Measurements from ENCODE around the gene PLXNC1.

PLXNC1 gene

DNA sequence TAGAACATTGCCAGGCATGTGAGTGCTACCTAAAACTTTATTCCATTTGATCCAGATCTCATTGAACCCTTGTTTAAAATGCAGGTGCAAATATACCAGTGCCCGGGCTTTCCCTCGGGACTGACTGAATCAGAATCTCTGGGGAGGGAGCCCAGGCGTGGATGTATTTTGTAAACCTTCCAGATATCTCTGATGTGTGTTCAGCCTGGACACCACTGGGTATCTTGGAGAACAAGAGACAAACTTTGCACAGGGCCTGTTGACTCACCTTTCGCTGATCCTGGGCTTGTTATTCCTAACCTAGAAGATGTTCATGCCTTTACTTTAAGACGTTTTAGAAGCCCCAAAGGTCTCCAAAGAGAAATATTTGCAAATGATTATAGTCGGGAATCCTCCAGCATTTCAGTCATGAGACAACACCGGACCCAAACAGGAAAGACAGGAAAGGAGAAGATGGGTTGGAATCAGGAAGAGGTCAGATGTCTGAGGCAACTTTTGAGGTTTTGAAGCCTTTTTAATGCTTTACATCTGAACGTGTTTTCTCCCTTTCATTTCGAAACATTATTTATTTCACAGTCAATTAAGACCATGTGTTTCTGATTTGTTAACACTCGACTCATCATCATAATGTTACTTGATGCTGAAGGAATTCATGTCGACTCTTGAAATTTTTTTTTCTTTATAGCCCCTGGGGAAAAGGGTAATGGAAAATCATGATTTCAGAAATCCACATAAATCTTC is 118.6 kb downstream of the PLXNC1 start:
- DNase-seq (ENCODE audit: low read depth): no peak

DNA sequence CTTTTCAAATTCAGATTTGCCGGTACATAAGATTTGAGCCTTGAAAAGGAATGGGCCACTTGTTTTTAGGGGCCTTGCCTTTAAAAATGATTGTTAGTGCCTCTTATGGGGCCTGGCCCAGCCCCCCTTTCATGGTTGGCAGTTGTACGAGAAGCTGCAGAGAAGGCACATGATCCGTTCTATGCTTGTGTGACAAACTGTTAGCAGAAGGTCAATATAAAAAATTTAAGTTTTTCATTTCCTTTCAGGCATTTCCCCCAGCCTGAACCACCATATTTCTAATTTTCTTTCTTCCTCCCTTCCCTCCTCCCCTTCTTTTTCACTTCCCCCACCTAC is 119.1 kb downstream of the PLXNC1 start:
- no peak for DNase-seq (ENCODE audit: low read depth)

DNA sequence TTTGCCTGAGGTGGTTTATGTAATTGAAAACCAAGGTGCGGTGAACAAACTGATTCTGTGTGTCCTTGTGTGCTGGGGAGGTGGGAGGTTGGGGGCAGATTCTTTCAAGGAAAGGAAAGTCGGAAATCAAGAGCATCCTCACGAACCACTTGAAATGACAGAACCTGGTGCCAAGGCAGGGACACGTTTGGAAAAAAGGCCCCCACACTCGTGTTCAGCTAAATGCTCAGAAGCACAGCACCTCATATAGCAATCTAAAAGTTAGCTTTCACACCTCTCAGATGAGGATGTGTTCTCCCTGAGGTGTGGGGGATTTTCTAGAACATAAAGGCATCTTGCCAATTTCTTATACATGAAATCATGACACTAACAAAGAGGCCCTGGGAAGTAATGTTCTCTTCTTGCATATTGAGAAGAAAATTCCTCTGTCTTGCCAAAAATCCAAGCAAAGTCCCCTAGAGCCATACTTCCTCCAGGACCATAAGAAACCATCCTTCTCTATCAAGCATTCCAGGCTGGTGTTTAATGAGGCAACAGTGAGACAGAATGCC is 119.6 kb downstream of the PLXNC1 start:
- DNase-seq (ENCODE audit: low read depth): no peak

DNA sequence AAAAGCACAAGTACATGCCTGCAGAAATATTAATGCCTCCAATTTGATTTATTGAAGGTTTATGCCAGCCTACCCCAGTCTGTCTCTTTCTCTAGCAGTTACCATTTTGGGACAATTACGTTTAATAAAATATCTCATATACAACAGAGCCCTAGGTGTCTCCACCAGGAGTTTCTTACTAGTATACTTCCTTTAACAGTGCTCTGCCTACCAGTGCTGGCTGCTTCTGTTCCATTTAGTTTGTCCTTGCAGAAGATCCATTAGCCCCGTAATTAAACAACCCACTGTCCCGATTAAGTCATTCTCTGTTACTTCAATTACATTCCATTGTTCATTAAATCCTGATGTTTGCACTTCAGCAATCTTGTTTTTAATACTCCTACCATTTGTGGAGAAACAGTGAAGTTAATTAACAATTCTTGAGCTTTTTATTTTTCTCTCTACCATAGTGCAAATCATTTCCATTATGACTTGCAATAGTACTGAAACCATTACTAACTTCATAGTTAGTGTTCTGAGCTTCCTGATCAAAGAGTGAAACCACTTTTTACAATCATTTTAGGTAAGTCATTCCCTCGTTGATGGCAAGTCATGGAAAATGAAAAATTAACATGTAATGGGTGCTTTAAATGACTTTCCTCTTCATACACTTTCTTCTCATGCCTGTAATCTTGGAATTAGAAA is 121.1 kb downstream of the PLXNC1 start:
- no peak for DNase-seq (ENCODE audit: low read depth)

DNA sequence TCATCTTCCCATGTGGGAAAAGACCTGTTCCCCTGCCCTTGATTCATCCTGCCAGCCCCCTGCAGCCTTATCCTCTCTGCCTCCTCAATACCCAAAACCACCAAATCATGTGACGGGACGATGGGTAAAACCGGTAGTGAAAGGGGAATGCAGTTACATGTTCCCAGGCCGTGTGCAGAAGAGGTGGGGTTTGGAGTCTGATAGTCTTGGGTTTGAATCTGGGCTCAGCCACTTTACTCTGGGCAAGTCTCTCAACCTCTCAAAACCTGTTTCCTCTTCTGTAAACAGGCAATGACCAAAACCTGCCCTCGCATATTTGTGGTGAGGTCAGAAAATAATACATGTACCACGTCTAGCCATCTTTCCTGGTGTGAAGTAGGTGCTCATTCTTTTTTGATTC is 123.0 kb downstream of the PLXNC1 start:
- no peak for DNase-seq (ENCODE audit: low read depth)

DNA sequence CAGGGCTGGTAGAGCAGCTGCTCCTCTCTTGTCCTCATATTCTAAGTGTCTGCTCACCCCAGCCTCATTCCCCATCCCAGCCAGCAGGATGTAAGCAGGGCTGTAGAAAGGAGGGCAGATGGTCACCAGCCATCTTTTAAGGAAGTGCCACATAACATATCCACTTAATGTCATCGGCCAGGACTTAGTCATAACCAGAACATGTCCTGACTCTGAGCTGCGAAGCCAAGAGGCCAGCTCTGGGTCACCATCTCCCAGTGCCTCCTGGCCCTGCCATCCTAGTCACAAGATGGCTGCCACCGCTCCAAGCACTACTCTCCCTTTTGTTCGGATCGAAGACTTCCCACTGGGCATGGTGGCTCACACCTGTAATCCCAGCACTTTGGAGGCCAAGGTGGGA is 123.9 kb downstream of the PLXNC1 start:
- DNase-seq (ENCODE audit: low read depth): no peak

DNA sequence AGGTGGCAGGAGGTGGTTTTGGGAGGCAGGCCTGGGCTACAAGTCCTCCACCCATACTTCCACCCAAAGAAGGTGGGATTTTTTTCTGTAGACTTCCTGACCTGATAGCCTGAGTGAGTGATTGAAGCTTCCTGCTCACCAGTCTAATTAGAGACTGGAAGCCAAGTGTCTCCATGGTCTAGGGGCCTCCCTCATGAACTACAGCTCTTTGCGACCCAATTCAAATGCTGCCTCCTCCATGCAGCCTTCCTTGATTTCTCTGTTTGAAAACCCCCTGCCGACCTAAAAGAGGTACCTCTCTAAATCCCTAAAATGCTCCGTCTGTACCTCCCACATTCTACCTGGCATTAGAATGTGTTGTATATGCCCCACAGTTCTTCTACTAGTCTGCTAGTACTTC is 124.9 kb downstream of the PLXNC1 start:
- no peak for DNase-seq (ENCODE audit: low read depth)

DNA sequence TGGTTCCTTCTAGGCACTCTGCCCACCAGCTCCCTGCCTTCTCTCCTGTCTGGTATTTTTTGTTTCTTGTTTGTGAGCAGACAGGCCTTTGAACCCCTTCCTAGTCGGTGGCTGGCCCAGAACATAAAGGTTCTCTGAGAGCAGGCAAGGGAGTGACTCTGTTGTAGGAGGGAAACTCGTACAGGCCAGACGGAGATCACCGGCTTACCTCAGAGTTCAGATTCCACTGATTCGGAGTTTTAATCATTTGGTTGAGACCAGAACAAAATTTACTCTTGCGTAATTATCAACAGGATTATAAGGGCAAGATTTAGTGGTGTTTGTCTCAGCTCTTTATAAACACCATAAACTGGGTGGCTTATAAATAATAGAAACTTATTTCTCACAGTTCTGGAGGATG is 128.3 kb downstream of the PLXNC1 start:
- DNase-seq (ENCODE audit: low read depth): no peak

DNA sequence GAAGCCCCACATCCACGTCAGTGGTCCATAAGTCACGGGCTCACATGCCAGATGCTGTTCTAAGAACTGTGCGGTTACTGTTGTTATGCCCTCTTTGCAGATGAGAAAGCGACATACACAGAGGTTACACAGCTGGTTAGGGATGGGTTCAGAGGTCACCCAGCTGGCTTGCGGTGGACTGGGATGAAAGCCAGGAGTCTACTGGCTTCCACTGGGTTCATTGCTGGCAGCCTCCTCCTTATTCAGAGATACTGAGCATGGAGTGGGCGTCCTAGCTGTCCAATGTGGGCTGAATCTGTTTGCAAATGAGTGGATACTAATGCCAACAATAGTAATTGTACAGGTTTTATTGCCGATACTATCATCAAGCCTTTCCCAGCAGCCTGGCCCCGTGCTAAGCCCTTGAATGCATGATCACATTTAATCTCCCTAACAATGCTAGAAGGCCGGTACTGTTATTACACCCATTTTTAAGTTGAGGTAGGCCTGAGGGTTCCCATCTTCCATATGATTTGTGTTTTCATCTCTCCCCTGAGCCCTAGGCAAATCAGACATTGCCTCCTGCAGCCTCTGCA is 129.1 kb downstream of the PLXNC1 start:
- no peak for DNase-seq (ENCODE audit: low read depth)

DNA sequence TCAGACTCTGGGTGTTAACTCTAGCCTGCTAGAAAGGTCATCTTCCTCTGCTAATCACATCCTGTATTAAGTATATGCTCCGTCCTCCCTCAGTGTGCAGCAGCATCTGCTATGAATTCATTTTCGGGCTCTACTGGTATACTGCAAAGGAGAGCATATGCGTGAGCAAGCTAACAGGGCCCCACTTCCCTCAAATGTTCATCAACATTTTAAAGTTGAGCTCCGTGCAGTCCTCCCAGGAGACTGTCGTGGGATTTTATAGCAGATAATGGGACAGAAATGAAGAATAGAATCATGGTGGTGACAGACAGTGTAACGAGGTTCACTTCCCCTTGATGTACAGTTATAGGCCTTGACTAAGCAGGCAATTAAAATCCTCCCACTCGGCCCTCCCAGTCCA is 131.7 kb downstream of the PLXNC1 start:
- no peak for DNase-seq (ENCODE audit: low read depth)

DNA sequence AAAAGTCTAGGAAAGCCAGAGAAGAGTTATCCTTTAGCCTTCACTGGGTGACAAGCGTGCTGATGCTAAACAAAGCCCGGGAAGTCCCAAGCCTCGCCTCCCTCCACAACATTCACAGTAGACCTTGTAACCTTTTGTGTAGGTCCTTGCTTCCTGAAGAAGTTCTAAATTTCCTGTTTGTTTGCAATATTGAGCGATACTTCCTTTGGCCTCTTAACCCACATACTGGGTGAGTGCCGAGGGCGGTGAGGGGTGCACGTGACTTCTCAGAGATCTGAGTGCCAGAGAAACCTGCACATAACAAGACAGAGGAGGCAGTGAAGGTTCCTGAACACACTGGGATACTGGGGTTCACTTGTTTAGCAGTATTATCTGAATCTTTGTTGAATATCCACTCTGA is 134.3 kb downstream of the PLXNC1 start:
- DNase-seq (ENCODE audit: low read depth): no peak

DNA sequence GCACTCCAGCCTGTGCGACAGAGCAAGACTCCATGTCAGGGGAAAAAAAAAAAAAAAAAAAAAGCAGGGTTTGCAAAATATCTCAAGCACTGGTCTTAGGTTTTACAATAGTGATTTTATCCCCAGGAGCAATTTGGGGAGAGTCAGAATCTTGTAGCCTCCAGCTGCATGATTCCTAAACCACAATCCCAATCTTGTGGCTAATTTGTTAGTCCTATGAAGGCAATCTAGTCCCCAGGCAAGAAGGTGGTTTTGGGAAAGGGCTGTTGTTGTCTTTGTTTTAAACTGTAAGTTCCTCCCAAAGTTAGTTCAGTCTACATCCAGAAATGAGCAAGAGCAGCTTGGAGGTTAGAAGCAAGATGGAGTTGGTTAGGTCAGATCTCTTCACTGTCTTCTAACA is 135.7 kb downstream of the PLXNC1 start:
- DNase-seq (ENCODE audit: low read depth): no peak

DNA sequence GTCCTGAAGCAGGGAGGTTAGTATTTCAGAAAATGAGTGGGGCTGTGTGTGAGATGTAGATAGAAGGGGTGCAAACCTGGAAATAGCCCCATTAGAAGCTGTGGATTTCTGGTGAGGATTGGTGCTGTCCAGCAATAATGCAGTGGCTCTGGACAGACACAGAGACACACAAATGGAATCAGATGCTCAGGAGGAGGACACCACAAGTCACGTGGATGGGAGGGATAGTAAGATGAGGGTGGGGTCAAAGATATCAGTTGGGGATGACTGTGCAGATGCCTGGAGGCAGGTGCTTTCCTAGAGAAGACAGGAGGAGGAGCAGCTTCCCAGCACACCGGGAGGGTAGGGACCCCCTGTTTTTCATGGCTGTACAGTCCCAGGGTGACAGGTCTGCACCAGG is 136.5 kb downstream of the PLXNC1 start:
- no peak for DNase-seq (ENCODE audit: low read depth)

DNA sequence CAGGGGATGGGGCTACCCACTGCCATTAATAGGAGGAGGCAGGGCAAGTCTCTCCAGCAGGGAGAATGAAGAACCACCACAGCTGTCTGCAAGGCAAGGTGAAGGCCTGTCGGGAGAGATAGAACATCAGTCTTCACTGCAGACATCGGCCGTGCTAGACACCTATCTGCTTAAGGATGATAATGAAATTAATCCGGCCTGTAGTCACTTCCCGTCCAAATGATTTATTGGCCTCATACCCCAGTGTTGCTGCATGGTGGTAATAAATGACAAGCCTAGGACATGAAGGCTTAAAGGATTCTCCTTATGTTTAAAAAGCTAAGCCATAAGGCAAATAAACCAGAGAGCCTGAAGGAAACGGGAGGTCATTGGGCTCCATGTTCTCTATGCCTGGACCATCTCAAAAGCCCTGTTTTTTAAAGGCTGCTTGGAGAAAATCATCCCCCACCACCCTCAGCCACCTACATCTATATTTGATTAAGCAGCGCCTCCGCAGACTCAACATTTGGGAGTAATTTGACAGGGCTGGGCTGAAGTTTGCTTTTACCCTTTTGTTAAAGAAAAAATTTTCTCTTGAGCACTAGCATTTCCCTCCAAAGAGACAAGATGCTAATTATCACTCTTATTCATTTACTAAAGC is 137.7 kb downstream of the PLXNC1 start:
- no peak for DNase-seq (ENCODE audit: low read depth)

DNA sequence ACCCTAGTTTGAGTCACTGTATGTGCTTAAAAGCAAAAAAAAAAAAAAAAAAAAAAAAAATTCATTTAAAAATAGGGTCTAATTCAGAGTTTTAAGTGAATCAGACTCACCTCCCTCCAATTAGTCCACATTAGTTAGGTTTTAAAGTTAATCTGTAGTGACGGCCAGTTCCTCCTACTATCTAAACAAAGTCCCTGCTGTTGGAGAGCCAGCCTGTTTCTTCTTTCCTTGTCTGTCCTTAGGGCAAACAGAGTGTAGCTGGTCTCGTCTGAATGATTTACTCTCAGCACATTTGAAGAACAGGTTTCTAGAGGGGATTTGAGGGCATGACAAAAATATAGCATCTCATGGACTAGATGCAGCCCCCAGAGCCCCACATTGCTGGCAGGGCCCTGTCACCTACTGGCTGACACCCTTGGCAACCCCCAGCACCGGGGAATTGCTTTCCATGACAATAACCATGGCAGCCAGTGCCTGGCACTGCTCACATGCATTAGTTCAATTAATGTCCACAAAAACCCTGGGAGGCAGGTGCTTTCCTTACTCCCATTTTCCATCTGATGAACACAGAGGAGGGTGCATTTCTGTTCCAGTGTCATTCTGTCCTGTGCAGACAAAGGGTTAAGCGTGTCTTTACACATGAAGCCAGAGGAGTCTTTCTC is 138.3 kb downstream of the PLXNC1 start:
- DNase-seq (ENCODE audit: low read depth): no peak

DNA sequence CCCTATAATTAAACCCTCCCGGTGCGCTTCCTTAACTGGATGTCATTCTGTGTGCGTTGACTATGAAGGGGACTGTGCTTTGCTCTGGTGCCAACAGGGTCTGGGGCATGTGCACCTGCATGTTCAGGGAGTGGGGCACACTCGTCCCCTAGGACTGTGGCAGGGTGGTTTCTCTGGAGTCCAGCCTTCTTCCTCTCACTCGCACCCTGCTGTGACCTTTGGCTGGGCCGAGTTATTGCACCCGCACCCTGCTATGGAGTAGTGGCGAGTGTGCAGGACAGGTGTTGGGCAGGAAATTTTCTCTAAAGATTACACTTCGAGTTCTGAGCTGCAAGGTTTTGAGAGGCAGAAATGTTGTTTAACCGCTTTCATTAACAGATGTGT is 138.9 kb downstream of the PLXNC1 start:
- DNase-seq (ENCODE audit: low read depth): no peak

DNA sequence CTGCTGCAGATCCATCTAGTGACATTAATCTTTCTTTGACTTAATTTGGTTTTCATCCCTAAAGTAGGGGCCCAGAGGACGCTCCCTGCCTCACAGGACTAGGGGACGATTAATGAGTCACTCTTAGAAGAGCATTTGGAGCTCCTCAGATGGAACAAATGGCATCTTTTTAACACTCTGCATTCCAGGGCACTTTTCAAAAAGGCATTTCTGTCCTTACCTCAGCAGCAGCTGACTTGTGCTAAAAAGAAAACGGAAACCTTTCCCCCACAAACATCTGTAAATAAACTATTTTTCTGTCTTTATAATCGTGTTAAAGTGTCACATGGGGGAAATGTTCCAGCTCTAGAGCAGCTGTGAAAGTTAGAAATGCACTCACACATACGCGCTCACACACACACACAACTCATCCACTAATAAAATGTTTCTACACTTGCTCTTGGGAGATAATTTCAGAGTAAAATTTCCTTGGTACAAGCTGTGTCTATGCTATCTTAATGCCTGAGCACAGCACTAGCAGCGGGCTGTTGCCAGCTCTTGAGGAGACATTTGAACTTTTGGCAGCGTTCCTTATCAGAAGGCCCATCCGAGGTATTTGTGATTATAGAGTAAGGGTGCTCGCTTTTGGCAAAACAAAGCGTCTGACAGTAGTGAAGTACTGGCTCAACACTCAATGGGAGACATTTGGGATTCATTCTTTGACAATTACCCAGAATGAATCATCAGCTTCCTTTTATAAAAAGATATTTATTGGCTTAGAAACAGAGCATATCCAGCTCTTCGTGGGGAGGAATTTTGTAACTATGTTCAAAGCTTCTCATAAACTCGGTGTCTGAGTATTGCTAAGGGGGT is 141.3 kb downstream of the PLXNC1 start:
- peak; percentile 59 for DNase-seq (ENCODE audit: low read depth)

DNA sequence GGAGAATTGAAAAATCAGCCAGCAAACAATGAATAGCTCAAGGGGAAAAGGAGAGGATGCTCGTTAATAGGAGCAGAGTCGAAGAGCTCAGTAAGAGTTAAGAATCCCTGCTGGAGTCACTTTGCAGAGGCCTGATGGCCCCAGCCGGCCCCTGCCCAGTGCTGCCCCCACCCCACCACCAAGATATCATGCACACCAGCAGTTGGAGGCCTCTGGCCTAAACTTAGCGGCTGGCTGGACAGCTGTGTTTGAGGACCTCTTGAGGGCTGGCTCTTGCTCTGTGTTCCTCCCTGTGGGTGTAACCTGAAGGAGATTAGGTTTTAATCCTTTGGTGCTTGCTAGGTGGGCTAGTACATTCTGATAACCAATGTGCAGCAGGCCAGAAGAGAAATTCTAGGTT is 142.0 kb downstream of the PLXNC1 start:
- no peak for DNase-seq (ENCODE audit: low read depth)

DNA sequence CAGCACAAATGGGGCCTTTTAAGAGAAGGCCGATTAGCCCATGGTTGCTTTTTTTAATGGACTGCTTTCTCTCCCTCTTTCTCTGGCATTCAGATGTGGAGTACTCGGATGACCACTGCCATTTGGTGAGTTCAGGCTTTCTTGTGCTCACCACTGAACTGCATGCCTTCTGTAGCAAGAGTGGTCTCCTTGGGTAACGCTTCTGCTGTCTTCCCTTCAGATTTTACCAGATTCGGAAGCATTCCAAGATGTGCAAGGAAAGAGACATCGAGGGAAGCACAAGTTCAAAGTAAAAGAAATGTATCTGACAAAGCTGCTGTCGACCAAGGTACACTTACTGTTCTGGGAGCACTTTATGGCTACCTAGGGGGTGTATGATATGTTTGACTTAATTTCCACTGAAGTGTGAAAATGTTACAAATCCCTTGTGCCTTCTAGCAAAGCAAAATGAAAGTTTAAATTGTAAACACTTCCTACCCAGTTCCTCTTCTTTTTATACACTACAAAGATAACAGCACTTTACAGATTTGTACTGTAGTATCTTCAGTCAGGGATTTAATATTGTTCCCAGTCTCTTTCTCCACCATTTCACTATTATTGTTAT is 148.8 kb downstream of the PLXNC1 start:
- no peak for DNase-seq (ENCODE audit: low read depth)

DNA sequence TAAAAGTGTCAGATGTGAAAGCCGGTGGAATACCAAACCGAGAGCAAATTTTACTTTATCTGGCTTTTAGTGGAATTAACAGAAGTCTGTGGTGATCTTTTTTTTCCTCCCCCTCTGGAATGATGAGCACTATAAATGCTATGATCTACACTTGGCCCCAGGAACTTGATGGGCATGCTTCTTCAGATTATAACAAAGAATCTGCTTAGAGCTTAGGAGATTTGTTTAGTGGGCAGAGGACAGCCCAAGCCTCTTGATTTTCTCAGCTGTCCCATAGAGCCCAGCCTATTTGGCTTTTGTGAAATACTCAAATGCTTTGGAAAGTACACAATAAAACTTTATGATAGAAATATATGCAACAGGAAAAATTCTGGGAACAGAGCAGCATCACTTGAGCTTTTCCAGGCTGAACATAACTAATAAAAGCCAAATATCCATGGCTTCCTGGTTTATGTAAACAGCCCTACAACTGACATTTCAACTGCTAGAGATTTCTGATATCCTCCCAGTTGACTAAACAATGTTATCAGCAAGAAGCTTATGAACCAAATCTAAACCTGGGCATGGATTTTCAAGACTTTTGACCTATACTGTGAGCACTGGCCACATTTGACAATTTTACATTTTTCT is 149.6 kb downstream of the PLXNC1 start:
- DNase-seq (ENCODE audit: low read depth): no peak

DNA sequence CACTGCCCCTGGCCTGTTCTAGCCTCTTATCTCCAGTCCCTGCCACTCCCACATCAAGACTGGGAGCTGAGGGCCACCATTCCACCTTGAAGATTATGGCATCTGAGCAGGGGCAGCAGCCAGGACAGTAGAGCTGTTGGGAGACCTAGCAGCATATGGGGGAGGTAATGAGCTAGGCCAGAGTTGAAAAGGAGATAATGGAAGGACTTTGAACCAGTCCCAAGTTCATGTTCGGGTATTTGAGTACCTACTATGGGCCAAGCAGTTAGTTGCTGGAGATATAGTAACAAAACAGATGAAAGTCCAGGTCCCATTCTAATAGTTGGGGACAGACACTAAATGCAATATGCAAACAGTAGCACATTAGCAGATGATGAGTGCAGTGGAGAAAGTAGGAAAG is 151.5 kb downstream of the PLXNC1 start:
- no peak for DNase-seq (ENCODE audit: low read depth)

Data from HS-27A (cell line).